IMR-90 (cell line): ENCODE data around the gene HTT. TPM values are rescaled to one million over a fixed set of nuclear protein-coding genes. Genes with fewer than 3 reads are reported as not detected.

ENCODE experiments used
- ATAC-seq: fragments of 200-7000 bp; cut with Tn5 transposase; 2 replicates; pipeline ENCODE4 v1.9.1; 2020; ENCODE audit warnings: low read depth, mild to moderate bottlenecking, moderate library complexity
- BruUV-seq: library from RNA; stranded (reverse); fragments of 400-500 nt; replicated peaks from 2 replicates; lab custom pipeline; 2021; lab: Mats Ljungman, UMichigan
- CTCF ChIA-PET: fragments of 300-600 bp; formaldehyde crosslinking; extraction: SDS; loops from one replicate; lab custom pipeline; 2021; ENCODE audit warnings: antibody characterized with exemption; lab: Yijun Ruan, JAX
- POLR2A ChIA-PET: fragments of 300-600 bp; sonication (Branson Sonifier 250); formaldehyde crosslinking; loops from one replicate; lab custom pipeline; 2022; ENCODE audit warnings: antibody characterized with exemption; ENCODE audit not compliant: unreplicated experiment; lab: Charles Lee
- DNase-seq: peaks from one replicate; pipeline ENCODE4 v3.0.0; 2013
- H2AFZ ChIP-seq: replicated peaks from 2 replicates; pipeline ENCODE3; 2013; ENCODE audit warnings: low read length, mild to moderate bottlenecking; ENCODE audit not compliant: poor library complexity
- H2AK5ac ChIP-seq: 2 replicates; pipeline ENCODE4 v1.6.1; 2013; ENCODE audit warnings: low read depth, low read length, inconsistent platforms
- H2AK9ac ChIP-seq: replicated peaks from 2 replicates; pipeline ENCODE3; 2013; ENCODE audit warnings: mild to moderate bottlenecking, low read depth, low read length, moderate library complexity; ENCODE audit not compliant: poor library complexity
- H2BK120ac ChIP-seq: 2 replicates; pipeline ENCODE4 v1.6.1; 2013; ENCODE audit warnings: low read depth, low read length, inconsistent platforms
- H2BK15ac ChIP-seq: 3 replicates; pipeline ENCODE4 v1.6.1; 2013; ENCODE audit warnings: low read depth, low read length, inconsistent platforms
- H2BK20ac ChIP-seq: 2 replicates; pipeline ENCODE4 v1.6.1; 2013; ENCODE audit warnings: low read depth, mild to moderate bottlenecking, inconsistent platforms, low read length, moderate library complexity
- H2BK5ac ChIP-seq: 2 replicates; pipeline ENCODE4 v1.6.1; 2013; ENCODE audit warnings: mild to moderate bottlenecking, low read depth, low read length, inconsistent platforms; ENCODE audit not compliant: poor library complexity, severe bottlenecking
- H3K14ac ChIP-seq: replicated peaks from 2 replicates; pipeline ENCODE4 v1.6.1; 2013; ENCODE audit warnings: low read depth, low read length, inconsistent platforms
- H3K18ac ChIP-seq: 2 replicates; pipeline ENCODE4 v1.6.1; 2013; ENCODE audit warnings: low read depth, low read length, control low read depth
- H3K23ac ChIP-seq: 2 replicates; pipeline ENCODE4 v1.6.1; 2013; ENCODE audit warnings: low read depth, low read length, inconsistent platforms
- H3K27ac ChIP-seq: 2 replicates; pipeline ENCODE4 v1.5.1; 2013; ENCODE audit warnings: mild to moderate bottlenecking, control low read depth, low read length; ENCODE audit not compliant: insufficient read depth
- H3K27me3 ChIP-seq: 2 replicates; pipeline ENCODE4 v1.6.1; 2013; ENCODE audit warnings: low read length; ENCODE audit not compliant: control insufficient read depth, insufficient read depth
- H3K36me3 ChIP-seq: 2 replicates; pipeline ENCODE4 v1.6.1; 2013; ENCODE audit warnings: low read length, mixed read lengths; ENCODE audit not compliant: control insufficient read depth, insufficient read depth
- H3K4ac ChIP-seq: 2 replicates; pipeline ENCODE4 v1.6.1; 2013; ENCODE audit warnings: low read depth, low read length, inconsistent platforms
- H3K4me1 ChIP-seq: 2 replicates; pipeline ENCODE4 v1.6.1; 2013; ENCODE audit warnings: low read length, mixed read lengths; ENCODE audit not compliant: control insufficient read depth, insufficient read depth
- H3K4me2 ChIP-seq: 2 replicates; pipeline ENCODE4 v1.6.1; 2013; ENCODE audit warnings: low read depth, mild to moderate bottlenecking, control low read depth, low read length, moderate library complexity
- H3K4me3 ChIP-seq: 2 replicates; pipeline ENCODE4 v1.5.1; 2013; ENCODE audit warnings: low read depth, mild to moderate bottlenecking, control low read depth, low read length, moderate library complexity; ENCODE audit not compliant: insufficient read depth
- H3K56ac ChIP-seq: 2 replicates; pipeline ENCODE4 v1.6.1; 2013; ENCODE audit warnings: low read length, inconsistent platforms; ENCODE audit not compliant: insufficient read depth; ENCODE audit errors: extremely low read depth
- H3K79me1 ChIP-seq, 2 experiments: 2 replicates each; pipeline ENCODE4 v1.6.1; 2013; ENCODE audit warnings: low read length in 2 of 2, inconsistent platforms in 1 of 2, low read depth in 1 of 2
- H3K9ac ChIP-seq: 2 replicates; pipeline ENCODE4 v1.6.1; 2013; ENCODE audit warnings: low read depth, low read length, control low read depth
- H3K9me1 ChIP-seq: 2 replicates; pipeline ENCODE4 v1.6.1; 2013; ENCODE audit warnings: low read length, inconsistent platforms; ENCODE audit not compliant: insufficient read depth
- H3K9me3 ChIP-seq: 2 replicates; pipeline ENCODE4 v1.6.1; 2013; ENCODE audit warnings: low read length; ENCODE audit not compliant: control insufficient read depth, insufficient read depth
- H4K20me1 ChIP-seq: 2 replicates; pipeline ENCODE4 v1.6.1; 2013; ENCODE audit warnings: low read length, inconsistent platforms; ENCODE audit not compliant: insufficient read depth
- H4K5ac ChIP-seq: 2 replicates; pipeline ENCODE4 v1.6.1; 2013; ENCODE audit warnings: mild to moderate bottlenecking, low read depth, low read length, control low read depth
- H4K8ac ChIP-seq, 2 experiments: 2 replicates each; pipeline ENCODE4 v1.6.1; 2013; ENCODE audit warnings: low read depth in 2 of 2, low read length in 2 of 2, control low read depth in 1 of 2, inconsistent platforms in 1 of 2
- H4K91ac ChIP-seq: 2 replicates; pipeline ENCODE4 v1.6.1; 2013; ENCODE audit warnings: low read depth, low read length, inconsistent platforms; ENCODE audit not compliant: insufficient read depth
- BHLHE40 ChIP-seq: fragments of 150-350 bp; IDR thresholded peaks from 2 replicates; pipeline ENCODE4 v1.6.1; 2016; ENCODE audit warnings: mild to moderate bottlenecking, low read depth, low read length
- CEBPB ChIP-seq: IDR thresholded peaks from 2 replicates; pipeline ENCODE4 v1.6.1; 2012; ENCODE audit warnings: low read depth, low read length, improper control_type of control experiment
- CTCF ChIP-seq: conservative IDR thresholded peaks from 2 replicates; pipeline ENCODE4 v1.5.1; 2012; ENCODE audit warnings: mild to moderate bottlenecking, low read depth, low read length, improper control_type of control experiment
- ELK1 ChIP-seq: fragments of 150-350 bp; IDR thresholded peaks from 2 replicates; pipeline ENCODE4 v1.6.1; 2016; ENCODE audit warnings: low read depth, mild to moderate bottlenecking, low read length, moderate library complexity, borderline replicate concordance
- FOS ChIP-seq: fragments of 150-350 bp; IDR thresholded peaks from 2 replicates; pipeline ENCODE4 v1.6.1; 2016; ENCODE audit warnings: low read depth, low read length
- MAFK ChIP-seq: IDR thresholded peaks from 2 replicates; pipeline ENCODE4 v1.6.1; 2012; ENCODE audit warnings: low read depth, low read length, improper control_type of control experiment
- MAZ ChIP-seq: IDR thresholded peaks from 2 replicates; pipeline ENCODE4 v1.6.1; 2012; ENCODE audit warnings: low read depth, mild to moderate bottlenecking, low read length, improper control_type of control experiment, moderate library complexity, borderline replicate concordance
- MXI1 ChIP-seq: IDR thresholded peaks from 2 replicates; pipeline ENCODE4 v1.6.1; 2012; ENCODE audit warnings: low read depth, mild to moderate bottlenecking, low read length, moderate library complexity, borderline replicate concordance
- NFE2L2 ChIP-seq: fragments of 150-350 bp; IDR thresholded peaks from 2 replicates; pipeline ENCODE4 v1.6.1; 2016; ENCODE audit warnings: low read depth, mild to moderate bottlenecking, low read length
- POLR2A ChIP-seq: IDR thresholded peaks from 2 replicates; pipeline ENCODE4 v1.6.1; 2012; ENCODE audit warnings: mild to moderate bottlenecking, low read depth, low read length
- RAD21 ChIP-seq: IDR thresholded peaks from 2 replicates; pipeline ENCODE4 v1.6.1; 2012; ENCODE audit warnings: low read length, improper control_type of control experiment
- RCOR1 ChIP-seq: IDR thresholded peaks from 2 replicates; pipeline ENCODE4 v1.6.1; 2012; ENCODE audit warnings: mild to moderate bottlenecking, low read length, improper control_type of control experiment; ENCODE audit not compliant: insufficient replicate concordance
- RFX5 ChIP-seq: IDR thresholded peaks from 2 replicates; pipeline ENCODE4 v1.8.0; 2012; ENCODE audit warnings: low read depth, mild to moderate bottlenecking, low read length, moderate library complexity
- SMC3 ChIP-seq: fragments of 150-350 bp; IDR thresholded peaks from 2 replicates; pipeline ENCODE4 v1.6.1; 2016; ENCODE audit warnings: low read depth, mild to moderate bottlenecking, antibody characterized with exemption, low read length, moderate library complexity
- USF2 ChIP-seq: fragments of 150-350 bp; IDR thresholded peaks from 2 replicates; pipeline ENCODE4 v1.6.1; 2017; ENCODE audit warnings: mild to moderate bottlenecking, antibody characterized with exemption, low read length, low read depth
- WGBS, 2 experiments: methylation state at CpG; one replicate each; pipeline versions ENCODE4 v1.1.5 to v1.1.7; 2013; ENCODE audit warnings: missing lambda C conversion rate in 2 of 2; ENCODE audit not compliant: insufficient read length in 1 of 2; ENCODE audit errors: extremely low coverage in 2 of 2; 5-methylcytosine and 5-hydroxymethylcytosine counted together
- dilution Hi-C: fragments of 300-500 bp; cut with HindIII; formaldehyde crosslinking; loops from one replicate; pipeline ENCODE4 v1.14.3; 2018; ENCODE audit warnings: low sequenced_read_pairs; ENCODE audit not compliant: unreplicated experiment
- in situ Hi-C: fragments of 300-500 bp; cut with MboI; formaldehyde crosslinking; loops from 3 replicates; pipeline ENCODE4 v1.14.3; 2019; ENCODE audit warnings: low sequenced_read_pairs, inconsistent platforms, mixed read lengths
- intact Hi-C: fragments of 100-400 bp; cut with micrococcal nuclease; formaldehyde crosslinking; loops from 2 replicates; pipeline ENCODE4 v1.10.0; 2022
- polyA plus RNA-seq, 3 experiments: library from polyadenylated mRNA; depleted of rRNA; stranded (reverse); fragments of >200 nt; gene quantifications; 2 replicates each; pipeline ENCODE4 v1.2.3, GENCODE V29; 2012; ENCODE audit warnings: low replicate concordance in 1 of 3
- total RNA-seq: library from RNA; depleted of rRNA; stranded (reverse); fragments of >200 nt; gene quantifications from 2 replicates; pipeline ENCODE4 v1.2.3, GENCODE V29; 2012

Gene HTT
- total and polyA plus RNA-seq, 2 of the 4 experiments (the other 2 are of a cell fraction), result 11.6 to 14.3 TPM

GRCh38 chr4:3245676-3246075 lies 171.2 kb downstream of the HTT start:
- Histone ChIP-seq H3K27ac (no peak overlapping the region), H3K4me1 (peaks cover 11% of the 10 kb centered on the region), H2BK20ac (no peak overlapping the region), H3K9me3 (no peaks in the 10 kb centered on the region), H2BK120ac (no peak overlapping the region), H2AK5ac (no peak overlapping the region), H3K56ac (no peak overlapping the region), H3K4me2 (no peak overlapping the region), H3K23ac (no peak overlapping the region), H3K14ac (no peak overlapping the region), H3K9ac (no peak overlapping the region), H2AK9ac (peak overlapping the region; percentile 42), H2BK15ac (no peak overlapping the region), H3K36me3 (peaks cover 12% of the 10 kb centered on the region; the same call in 1 of the 2 replicates), H4K91ac (no peak overlapping the region), H3K4me3 (no peak overlapping the region), H3K79me1 (peaks cover 0 to 8% of the 10 kb centered on the region in 2 experiments; a peak in 1 of 4 replicates), H2AFZ (no peak overlapping the region), H3K27me3 (no peaks in the 10 kb centered on the region), H3K9me1 (peaks cover 9% of the 10 kb centered on the region; the same call in 1 of the 2 replicates), H4K8ac (no peak overlapping the region), H4K20me1 (peaks cover 18% of the 10 kb centered on the region), H3K4ac (no peak overlapping the region), H3K18ac (no peak overlapping the region), H4K5ac (no peak overlapping the region), H2BK5ac (no peak overlapping the region)
- no peak for DNase-seq
- in situ Hi-C loops (no loop called here), dilution Hi-C loops (no loop called here), intact Hi-C loops (no loop called here)
- WGBS, 2 experiments, result 80% methylated on average over 1 of the region's 6 CpGs; no CpG with 5 or more reads in 1 of the 2 experiments
- ChIA-PET POLR2A (no interaction called here), CTCF (no interaction called here)
- no TSS peak for BruUV-seq
- no peak for ATAC-seq
- TF ChIP-seq POLR2A (no peak), RFX5 (no peak), CTCF (no peak), FOS (no peak), MAFK (no peak), NFE2L2 (no peak), MAZ (no peak), SMC3 (no peak), RAD21 (no peak), USF2 (no peak), BHLHE40 (no peak), RCOR1 (no peak), MXI1 (no peak), CEBPB (no peak), ELK1 (no peak)
